Liver (tissue), 9 donors: ENCODE data around the gene FURIN. TPM values are rescaled to one million over a fixed set of nuclear protein-coding genes. Genes with fewer than 3 reads are reported as not detected.

Experiments used
- DNase-seq: peaks from one replicate; pipeline ENCODE4 v3.0.0-alpha.2; 2017; ENCODE audit warnings: low spot score
- H3K27ac ChIP-seq, 2 donors: one replicate each; pipeline ENCODE4 v1.7.0; 2013; ENCODE audit warnings: inconsistent platforms in 2 of 2, low read length in 2 of 2, control low read depth in 1 of 2, low read depth in 1 of 2, mild to moderate bottlenecking in 1 of 2
- H3K27me3 ChIP-seq, 4 donors: one replicate each; pipeline versions ENCODE4 v1.6.1 to v1.7.0; 2013; ENCODE audit warnings: low read length in 3 of 4, inconsistent platforms in 1 of 4, mild to moderate bottlenecking in 1 of 4, moderate library complexity in 1 of 4; ENCODE audit not compliant: control insufficient read depth in 4 of 4, insufficient read depth in 4 of 4
- H3K36me3 ChIP-seq, 4 donors: one replicate each; pipeline versions ENCODE4 v1.6.1 to v1.7.0; 2013; ENCODE audit warnings: low read length in 3 of 4, mild to moderate bottlenecking in 3 of 4, low read depth in 1 of 4, moderate library complexity in 1 of 4; ENCODE audit not compliant: control insufficient read depth in 4 of 4, insufficient read depth in 3 of 4
- H3K4me1 ChIP-seq, 4 donors: one replicate each; pipeline versions ENCODE4 v1.6.1 to v1.7.0; 2013; ENCODE audit warnings: low read length in 3 of 4, mild to moderate bottlenecking in 3 of 4, moderate library complexity in 1 of 4; ENCODE audit not compliant: control insufficient read depth in 4 of 4, insufficient read depth in 4 of 4
- H3K4me3 ChIP-seq, 3 donors: one replicate each; pipeline versions ENCODE4 v1.6.1 to v1.7.0; 2013; ENCODE audit warnings: low read length in 3 of 3, control low read depth in 1 of 3, low read depth in 1 of 3, mild to moderate bottlenecking in 1 of 3
- H3K9ac ChIP-seq, 2 donors: one replicate each; pipeline ENCODE4 v1.7.0; 2013; ENCODE audit warnings: low read length in 2 of 2, mild to moderate bottlenecking in 2 of 2, moderate library complexity in 2 of 2, control low read depth in 1 of 2, low read depth in 1 of 2
- H3K9me3 ChIP-seq, 4 donors: one replicate each; pipeline versions ENCODE4 v1.6.1 to v1.7.0; 2013; ENCODE audit warnings: low read length in 3 of 4; ENCODE audit not compliant: control insufficient read depth in 4 of 4
- ATF3 ChIP-seq: IDR thresholded peaks from 2 replicates; pipeline ENCODE4 v1.6.1; 2016; ENCODE audit warnings: antibody characterized with exemption
- CTCF ChIP-seq: fragments of 150-350 bp; IDR thresholded peaks from 2 replicates; pipeline ENCODE4 v1.5.1; 2017; ENCODE audit warnings: improper control_type of control experiment, low read depth, low read length; ENCODE audit not compliant: missing input control
- EGR1 ChIP-seq, 2 donors: IDR thresholded peaks; 2 replicates each; pipeline ENCODE4 v1.6.1; 2016 to 2018; ENCODE audit warnings: antibody characterized with exemption in 2 of 2, low read depth in 2 of 2
- FOXA1 ChIP-seq: IDR thresholded peaks from 2 replicates; pipeline ENCODE4 v1.6.1; 2016; ENCODE audit warnings: antibody characterized with exemption
- GABPA ChIP-seq, 2 donors: IDR thresholded peaks in 1 of 2; conservative IDR thresholded peaks in 1 of 2; 2 replicates each; pipeline ENCODE4 v1.6.1; 2016; ENCODE audit warnings: antibody characterized with exemption in 2 of 2, mild to moderate bottlenecking in 1 of 2, moderate library complexity in 1 of 2
- MAX ChIP-seq: IDR thresholded peaks from 2 replicates; pipeline ENCODE4 v1.6.1; 2016; ENCODE audit warnings: antibody characterized with exemption
- NR2F2 ChIP-seq: IDR thresholded peaks from 2 replicates; pipeline ENCODE4 v1.6.1; 2016; ENCODE audit warnings: antibody characterized with exemption
- TAF1 ChIP-seq: conservative IDR thresholded peaks from 2 replicates; pipeline ENCODE4 v1.6.1; 2016; ENCODE audit warnings: antibody characterized with exemption, mild to moderate bottlenecking
- ZBTB33 ChIP-seq: IDR thresholded peaks from 2 replicates; pipeline ENCODE4 v1.6.1; 2016; ENCODE audit warnings: antibody characterized with exemption
- WGBS: extraction: QIAGEN DNeasy Blood & Tissue Kit; methylation state at CpG from one replicate; pipeline ENCODE4 v1.1.7; 2013; 5-methylcytosine and 5-hydroxymethylcytosine counted together
- polyA plus RNA-seq, 2 donors: library from polyadenylated mRNA; stranded (reverse) in 1 of 2; unstranded in 1 of 2; fragments of 200-250 nt in 1 of 2; fragments of >200 nt in 1 of 2; fragmentation: Nextera tagmentation in 1 of 2; extraction: Ambion mirVana in 1 of 2; gene quantifications; one replicate each; pipeline versions ENCODE4 v1.2.1 to v1.2.3, GENCODE V29; 2013 to 2015
- total RNA-seq, 2 donors: library from RNA; depleted of rRNA; stranded (reverse); fragments of >200 nt; gene quantifications; one replicate each; pipeline ENCODE4 v1.2.3, GENCODE V29; 2014
- donor health status: healthy.
- donor health status: healthy.
- donor health status: healthy.
- donor health status: healthy.
- donor health status: healthy.

Gene FURIN
- total and polyA plus RNA-seq, 4 donors: 102 to 258 (median 164) TPM

- 93% methylated on average over 35 of the region's 35 CpGs for WGBS
- Histone ChIP-seq H3K4me3 (no peak overlapping the region), H3K9me3 (no peaks in the 10 kb centered on the region), H3K9ac (no peak overlapping the region), H3K27ac (no peak overlapping the region), H3K4me1 (peaks cover 13 to 80% (median 52%) of the 10 kb centered on the region in 4 donors), H3K36me3 (peaks cover 27 to 57% (median 41%) of the 10 kb centered on the region in 4 donors), H3K27me3 (no peaks in the 10 kb centered on the region)
- TF ChIP-seq ZBTB33: no peak
- no peak for DNase-seq
Observed at GRCh38 chr15:90879730-90880366, 11.5 kb downstream of the FURIN start.

- no peak overlapping the region for H3K9ac ChIP-seq
- peaks cover 11 to 80% (median 53%) of the 10 kb centered on the region in 4 donors for H3K4me1 ChIP-seq
- 88% methylated on average over 16 of the region's 16 CpGs for WGBS
- H3K9me3 ChIP-seq: no peaks in the 10 kb centered on the region
- TF ChIP-seq FOXA1 (no peak), ZBTB33 (no peak), CTCF (no peak), TAF1 (no peak)
- H3K36me3 ChIP-seq: peaks cover 24 to 57% (median 39%) of the 10 kb centered on the region in 4 donors
- no peaks in the 10 kb centered on the region for H3K27me3 ChIP-seq
- no peak overlapping the region for H3K27ac ChIP-seq
- DNase-seq: no peak
- no peak overlapping the region for H3K4me3 ChIP-seq
Observed at GRCh38 chr15:90880381-90881145, 12.2 kb downstream of the FURIN start.

- peaks cover 14 to 80% (median 57%) of the 10 kb centered on the region in 4 donors for H3K4me1 ChIP-seq
- H3K9ac ChIP-seq: no peak overlapping the region
- peaks cover 22 to 54% (median 37%) of the 10 kb centered on the region in 4 donors for H3K36me3 ChIP-seq
- no peaks in the 10 kb centered on the region for H3K27me3 ChIP-seq
- peak overlapping the region in 1 of 2 donors; percentile 90 for H3K27ac ChIP-seq
- no peak for DNase-seq
- H3K9me3 ChIP-seq: no peaks in the 10 kb centered on the region
- no peak overlapping the region for H3K4me3 ChIP-seq
- TF ChIP-seq FOXA1: no peak
- no peak for TF ChIP-seq NR2F2
- no peak for TF ChIP-seq EGR1 (IDR thresholded peaks at IDR 0.05; ENCODE audit: low read depth in 2 of 2)
- no peak for TF ChIP-seq MAX
- no peak for TF ChIP-seq ATF3
- TF ChIP-seq GABPA (IDR thresholded peaks at IDR 0.05 in 1 of 2, conservative IDR thresholded peaks at IDR 0.05 in 1 of 2): no peak
- 75% methylated on average over 35 of the region's 35 CpGs for WGBS
Observed at GRCh38 chr15:90881181-90881977, 13.0 kb downstream of the FURIN start.
